NB4 (cell line): Measurements from ENCODE around the gene DPF3.

ENCODE experiments used
- CTCF ChIP-seq: IDR thresholded peaks from one replicate; pipeline ENCODE4 v1.5.1; 2012; ENCODE audit warnings: low read depth, low read length
- MYC ChIP-seq: IDR thresholded peaks from 2 replicates; pipeline ENCODE4 v1.6.1; 2011; ENCODE audit warnings: low read depth, low read length
- POLR2A ChIP-seq: IDR thresholded peaks from 2 replicates; pipeline ENCODE4 v1.6.1; 2011; ENCODE audit warnings: mild to moderate bottlenecking; ENCODE audit not compliant: insufficient read length; ENCODE audit errors: extremely low read depth

- TF ChIP-seq POLR2A: no peak
- no peak for TF ChIP-seq CTCF
- TF ChIP-seq MYC: no peak
These were observed 272.4 kb downstream of the DPF3 start for GRCh38 chr14:72621387-72622065.
